Measurements from ENCODE around the gene SH2D7.

GRCh38 chr15:78112551-78112950, 20.2 kb downstream of the SH2D7 start:
- TF ChIP-seq CTCF (IDR thresholded peaks at IDR 0.05; ENCODE audit: low read length) (no peak), EZH2 (IDR thresholded peaks at IDR 0.05; ENCODE audit: borderline replicate concordance, low read length) (no peak)

All from OCI-LY1 (cell line).